GM18517 (cell line): Measurements from ENCODE around the gene MPPED2.

Experiments used
- ATAC-seq: cut with Tn5 transposase; IDR thresholded peaks from one replicate; pipeline ENCODE4 v1.9.1; 2021; ENCODE audit warnings: mild to moderate bottlenecking, moderate library complexity; ENCODE audit not compliant: unreplicated experiment

MPPED2 gene

DNA sequence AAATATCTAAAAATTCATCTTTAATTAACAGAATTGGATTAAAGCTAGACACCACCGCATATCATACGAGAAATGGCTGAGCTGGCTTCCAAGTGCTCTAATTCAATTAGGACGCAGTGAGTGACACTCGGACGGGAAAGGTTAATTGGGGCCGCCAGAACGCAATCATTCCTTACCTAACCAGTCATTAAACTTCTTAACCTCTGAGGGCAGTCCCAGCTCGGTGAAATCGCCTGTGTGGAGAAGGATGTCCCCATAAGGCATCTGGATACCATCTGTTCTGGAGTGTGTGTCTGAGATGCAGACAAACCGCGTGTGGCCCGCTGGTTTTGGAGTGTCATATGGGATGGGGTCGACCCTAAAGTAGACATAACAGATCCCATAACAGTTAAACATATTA lies 50.3 kb downstream of the MPPED2 start:
- no peak for ATAC-seq

DNA sequence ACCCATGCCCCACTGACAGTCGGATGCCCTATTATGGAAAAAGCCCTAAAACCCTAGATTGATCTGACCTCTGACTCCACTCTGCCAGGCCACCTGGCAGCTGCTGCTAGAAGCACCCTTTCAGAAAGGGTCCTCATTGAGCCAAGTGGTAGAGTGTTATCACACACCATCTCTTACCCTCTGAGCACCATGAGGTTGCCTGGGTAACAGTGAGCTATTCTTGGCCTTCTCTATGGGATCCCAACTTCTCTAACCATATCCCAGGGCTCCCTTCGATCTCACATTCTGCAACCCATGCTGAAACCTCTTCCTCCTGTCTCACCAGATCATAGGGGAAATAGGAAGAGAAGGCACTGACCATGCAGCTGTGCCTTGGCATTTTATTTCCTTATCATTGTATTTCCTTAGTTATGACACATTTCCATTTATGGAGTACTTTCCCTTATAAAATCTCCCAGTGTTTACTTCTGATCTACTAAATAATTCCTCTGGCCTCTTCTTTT lies 52.7 kb downstream of the MPPED2 start:
- ATAC-seq: no peak

DNA sequence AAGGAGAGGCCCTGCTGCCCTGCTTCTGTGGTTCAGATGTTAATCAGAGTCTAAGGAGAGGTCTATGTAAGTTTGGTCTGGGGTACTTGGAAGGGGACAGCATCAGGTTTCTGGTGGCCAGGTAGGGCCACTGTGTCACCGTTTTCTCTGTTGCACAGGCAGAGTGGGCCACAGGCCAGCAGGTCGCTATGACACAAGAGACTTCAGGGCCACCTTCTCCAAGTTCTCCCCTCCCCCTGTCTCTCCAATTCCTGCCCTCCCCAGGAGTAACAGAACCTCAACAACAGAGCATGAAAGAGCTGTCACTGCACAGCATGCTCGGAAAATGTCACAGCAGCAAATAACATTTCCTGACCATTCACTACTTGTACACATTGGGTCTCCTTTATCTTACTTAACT lies 58.6 kb downstream of the MPPED2 start:
- ATAC-seq: no peak

DNA sequence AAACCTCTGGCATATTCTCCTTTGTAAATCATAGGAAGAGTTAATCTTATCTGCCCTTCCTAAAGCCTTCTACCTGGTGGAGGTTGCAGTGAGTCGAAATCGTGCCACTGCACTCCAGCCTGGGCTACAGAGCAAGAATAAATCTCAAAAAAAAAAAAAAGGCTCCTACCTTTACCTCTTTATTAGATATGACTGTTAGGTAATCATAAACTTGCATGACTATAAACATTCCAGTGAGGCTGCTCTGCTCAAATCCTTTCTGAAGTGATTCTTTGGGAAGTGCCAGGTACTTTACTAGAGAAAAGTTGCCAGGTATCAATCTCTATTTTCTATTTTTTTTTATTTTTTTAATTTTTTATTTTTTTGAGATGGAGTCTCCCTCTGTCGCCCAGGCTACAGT lies 59.6 kb downstream of the MPPED2 start:
- no peak for ATAC-seq

DNA sequence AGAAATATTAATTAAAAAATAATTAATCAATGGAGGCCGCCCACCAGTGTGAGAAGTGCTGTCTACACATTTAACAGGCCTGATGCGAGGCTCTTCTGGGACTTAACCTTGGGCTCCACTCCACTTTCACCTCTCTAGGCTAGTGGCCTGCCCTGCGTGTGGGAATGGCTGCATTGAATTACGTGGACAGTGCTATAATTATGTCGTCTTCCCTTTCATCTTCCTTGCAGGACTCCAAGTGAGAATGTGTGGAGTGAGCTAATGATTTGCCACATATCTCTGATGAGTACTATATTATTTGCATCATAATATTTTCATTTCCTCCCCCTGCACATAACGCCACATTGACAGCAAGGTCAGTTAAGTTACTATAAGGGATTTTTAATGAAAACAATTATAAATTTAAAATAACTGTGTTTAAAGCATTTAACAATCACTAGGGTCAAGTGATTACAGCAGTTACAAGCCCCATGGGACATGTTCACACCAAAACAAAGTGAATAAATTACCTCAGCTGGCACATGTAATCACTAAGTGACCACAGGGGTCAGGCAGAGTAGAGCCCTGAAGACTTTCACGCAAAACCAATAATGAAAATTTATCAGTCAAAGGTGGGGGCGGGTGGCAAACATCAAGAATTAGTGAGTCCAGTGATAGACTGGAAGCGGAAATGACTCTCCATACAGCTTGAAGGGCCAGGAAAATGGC lies 63.5 kb downstream of the MPPED2 start:
- ATAC-seq: no peak

DNA sequence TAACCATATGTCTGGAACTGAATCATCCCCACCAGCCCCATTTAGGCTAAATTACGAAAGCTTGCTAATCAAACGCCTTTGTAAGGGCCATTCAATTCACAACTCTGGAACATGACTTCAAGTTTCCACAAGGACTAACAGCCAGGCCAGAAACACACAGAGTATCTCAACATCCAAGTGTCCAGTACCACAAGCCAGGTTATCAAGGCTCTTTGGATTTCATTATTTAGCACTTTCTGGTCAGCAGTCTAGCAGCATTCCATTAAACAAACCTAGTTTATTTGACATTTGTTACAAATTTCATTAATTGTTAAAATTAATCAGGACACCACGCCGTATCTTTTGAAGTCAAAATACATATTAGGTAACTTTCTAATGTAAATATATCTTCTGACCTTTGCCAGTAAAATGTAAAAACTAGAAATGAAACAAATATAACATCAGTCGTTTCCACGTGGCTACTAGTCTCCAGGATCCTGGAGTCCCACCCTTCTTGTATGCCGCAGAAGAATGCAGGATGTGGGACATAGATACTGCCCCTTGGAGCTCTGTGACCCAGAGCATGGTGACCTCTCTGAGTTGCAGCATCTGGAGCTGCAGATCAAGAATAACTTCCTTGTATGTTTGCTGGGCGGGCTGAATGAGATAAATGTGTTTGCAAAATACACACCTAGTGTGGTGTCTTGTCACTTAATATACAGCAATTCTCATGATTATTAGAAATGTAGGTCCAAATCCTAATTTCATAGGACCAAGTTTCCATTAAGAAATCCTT lies 64.7 kb downstream of the MPPED2 start:
- no peak for ATAC-seq

DNA sequence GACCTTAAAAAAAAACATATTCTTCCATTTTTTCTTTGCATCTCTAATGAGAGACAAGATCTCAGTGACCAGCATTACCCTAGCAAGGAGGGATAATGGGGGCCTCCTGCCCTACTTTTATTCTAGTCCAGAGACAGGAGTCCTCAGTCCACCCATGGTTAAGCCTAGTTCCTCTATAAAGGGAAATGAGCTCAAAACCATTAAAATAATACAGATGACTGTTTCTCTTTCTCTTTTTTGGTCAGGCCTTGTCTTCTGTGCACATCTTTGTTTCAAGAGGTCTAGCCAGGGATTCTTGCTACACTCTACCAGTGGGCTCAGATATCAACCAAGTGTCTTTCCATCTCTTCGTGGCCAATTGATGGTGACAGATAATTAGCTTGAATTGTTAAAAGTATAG lies 73.1 kb downstream of the MPPED2 start:
- no peak for ATAC-seq

DNA sequence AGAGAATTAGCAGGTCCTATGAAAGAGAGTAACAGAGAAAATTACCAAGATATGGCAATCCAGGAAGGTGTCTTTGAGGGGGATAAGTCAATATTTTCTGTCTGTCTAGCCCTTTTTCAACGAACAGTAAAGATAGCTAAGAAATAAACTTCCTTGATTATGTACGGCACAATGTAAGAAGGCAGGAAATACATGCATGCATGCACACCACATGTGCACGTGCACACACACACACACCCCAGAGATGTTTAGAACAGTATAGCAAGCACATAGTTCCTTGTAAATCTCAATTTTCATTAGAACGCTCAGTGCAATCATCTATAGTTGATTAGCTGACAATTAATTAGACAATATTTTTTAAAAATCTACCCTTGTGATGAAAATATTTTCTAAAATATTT lies 74.7 kb downstream of the MPPED2 start:
- ATAC-seq: no peak

DNA sequence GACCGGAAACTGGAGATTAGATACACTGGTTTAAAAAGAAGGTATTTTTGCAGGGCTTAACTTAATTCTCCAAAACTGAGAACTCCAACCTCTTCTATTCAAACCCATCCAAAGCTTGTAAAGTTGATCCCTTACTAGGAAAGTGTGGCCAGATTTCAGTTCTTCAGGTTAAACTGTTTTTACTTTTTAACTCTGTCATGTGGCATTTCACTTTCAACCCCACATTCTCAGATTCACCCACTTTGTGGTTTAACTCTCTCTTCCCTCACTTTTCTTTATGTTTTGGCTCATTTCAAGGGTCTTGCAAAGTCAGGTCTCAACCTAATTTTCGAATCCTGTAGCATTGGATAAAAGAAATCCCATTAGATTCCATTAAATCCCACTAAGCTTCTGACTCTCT lies 75.4 kb downstream of the MPPED2 start:
- ATAC-seq: no peak

DNA sequence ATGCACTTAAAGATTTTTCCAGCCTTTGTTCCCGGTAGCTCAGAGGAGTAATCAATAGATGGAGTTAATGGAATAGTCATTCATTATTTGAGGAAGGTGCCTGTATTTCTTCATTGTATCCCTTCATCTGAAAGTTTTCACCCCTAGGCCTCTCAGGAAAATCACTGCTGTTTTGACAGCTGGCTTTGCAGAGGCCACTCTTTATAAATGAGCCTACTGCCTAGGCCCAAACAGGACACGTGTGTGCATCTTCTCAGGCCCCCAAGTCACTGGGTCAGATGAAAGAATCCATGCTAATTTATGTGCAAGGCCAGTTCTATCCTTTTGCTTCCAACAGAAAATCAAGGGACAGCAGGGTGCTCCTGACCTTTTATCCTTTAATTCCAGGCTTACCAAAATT lies 76.8 kb downstream of the MPPED2 start:
- ATAC-seq: no peak

DNA sequence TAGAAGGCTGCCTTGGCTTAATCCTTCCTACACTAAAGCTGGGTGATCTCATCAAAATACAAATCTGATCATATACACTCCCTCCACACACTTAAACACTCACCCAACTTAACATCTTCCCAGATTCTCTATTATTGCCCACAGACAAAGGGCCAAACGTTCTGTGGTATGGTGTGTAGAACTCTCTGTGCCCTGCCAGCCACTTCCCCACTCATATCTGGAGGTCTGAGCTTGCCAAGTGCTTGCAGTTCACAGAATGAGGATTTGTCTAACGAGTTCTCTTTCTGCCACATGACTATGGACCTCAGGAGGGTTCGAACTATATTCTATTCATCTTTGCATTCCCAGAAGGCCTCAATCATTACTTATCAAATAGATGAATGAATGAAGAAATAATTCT lies 77.6 kb downstream of the MPPED2 start:
- no peak for ATAC-seq

DNA sequence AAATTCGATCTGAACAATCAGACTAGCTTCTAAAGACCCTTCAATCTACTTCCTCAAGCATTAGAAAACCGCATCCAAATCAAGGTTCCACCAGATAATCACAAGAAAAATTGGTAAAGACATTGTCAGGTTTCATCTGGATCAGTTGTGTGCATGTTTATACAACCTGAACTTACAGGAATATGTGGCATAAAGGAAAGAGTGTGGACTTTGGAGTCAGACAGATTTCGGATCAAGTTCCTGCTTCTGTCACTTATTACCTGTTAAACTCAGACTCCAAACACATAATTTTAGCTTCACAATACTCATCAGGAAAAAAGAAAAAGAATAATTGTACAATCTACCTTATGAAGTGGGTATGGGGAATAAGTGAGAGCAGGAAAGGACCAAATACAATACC lies 80.5 kb downstream of the MPPED2 start:
- ATAC-seq: no peak

DNA sequence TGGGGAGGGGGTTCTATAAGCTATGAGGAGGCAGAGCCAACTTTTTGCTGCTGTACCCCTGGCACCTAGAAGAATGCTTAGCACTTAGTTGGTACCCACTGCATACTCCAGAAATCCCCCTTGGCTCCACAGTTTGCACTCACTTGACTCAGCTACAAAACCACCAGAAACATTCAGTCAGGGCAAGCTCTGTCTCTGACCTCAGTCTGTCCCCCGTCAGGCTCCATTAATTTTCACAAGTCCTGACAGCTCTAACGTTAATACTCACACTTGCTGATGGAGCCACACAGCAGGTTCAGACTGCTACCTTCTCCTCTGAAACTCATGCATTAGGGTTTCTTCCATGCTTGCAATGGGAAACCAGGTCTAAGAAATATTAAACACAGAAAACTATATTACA lies 81.7 kb downstream of the MPPED2 start:
- ATAC-seq: no peak

DNA sequence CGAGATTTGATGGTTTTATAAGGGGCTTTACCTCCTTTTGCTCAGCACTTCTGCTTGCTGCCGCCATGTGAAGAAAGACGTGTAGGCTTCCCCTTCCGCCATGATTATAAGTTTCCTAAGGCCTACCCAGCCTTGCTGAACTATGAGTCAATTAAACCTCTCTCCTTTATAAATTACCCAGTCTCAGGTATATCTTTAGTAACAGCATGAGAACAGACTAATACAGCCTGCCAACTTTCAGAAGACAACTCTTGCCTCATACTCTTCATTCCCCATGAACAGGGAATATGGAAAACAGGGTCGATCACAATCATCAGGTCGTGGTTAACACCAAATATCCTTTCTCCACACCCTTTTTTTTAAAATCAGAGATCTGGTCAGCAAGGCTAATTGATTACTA lies 83.0 kb downstream of the MPPED2 start:
- ATAC-seq: no peak

DNA sequence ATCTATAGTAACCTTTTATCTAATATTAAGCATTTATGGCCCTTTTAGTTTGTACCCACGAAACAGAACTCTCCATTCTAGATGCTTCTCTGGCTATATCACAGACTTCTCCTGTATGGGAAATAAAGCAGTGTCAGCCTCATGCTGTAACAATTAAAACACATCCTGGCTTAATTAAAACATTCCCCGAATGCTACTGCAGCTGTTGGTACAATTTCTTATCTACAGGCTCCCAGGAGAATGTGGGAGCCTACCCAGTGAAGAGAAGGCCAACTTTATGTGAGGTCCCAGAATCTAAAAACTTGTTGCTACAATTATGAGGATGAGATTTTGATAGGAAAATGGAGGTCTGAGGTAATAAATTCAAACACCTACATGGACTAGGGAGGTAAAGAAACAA lies 83.8 kb downstream of the MPPED2 start:
- ATAC-seq: no peak

DNA sequence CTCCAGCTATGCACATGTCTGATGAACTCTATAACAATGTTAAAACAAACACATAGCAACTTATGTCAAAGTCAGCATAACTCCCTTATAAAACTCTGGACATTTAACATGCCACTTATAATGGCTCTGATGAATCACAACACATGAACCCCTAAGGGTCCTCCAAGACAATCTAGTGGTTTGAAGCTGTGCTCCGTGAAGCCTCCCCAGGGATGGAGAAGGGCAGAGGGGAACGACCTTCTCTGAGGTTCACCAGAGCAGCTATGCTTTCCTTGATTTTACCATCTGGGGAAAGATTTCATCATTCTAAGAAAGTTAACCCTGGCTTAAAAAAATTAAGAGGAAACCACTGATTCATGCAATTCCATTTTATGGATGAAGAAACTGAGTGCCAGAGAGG lies 84.4 kb downstream of the MPPED2 start:
- ATAC-seq: no peak

DNA sequence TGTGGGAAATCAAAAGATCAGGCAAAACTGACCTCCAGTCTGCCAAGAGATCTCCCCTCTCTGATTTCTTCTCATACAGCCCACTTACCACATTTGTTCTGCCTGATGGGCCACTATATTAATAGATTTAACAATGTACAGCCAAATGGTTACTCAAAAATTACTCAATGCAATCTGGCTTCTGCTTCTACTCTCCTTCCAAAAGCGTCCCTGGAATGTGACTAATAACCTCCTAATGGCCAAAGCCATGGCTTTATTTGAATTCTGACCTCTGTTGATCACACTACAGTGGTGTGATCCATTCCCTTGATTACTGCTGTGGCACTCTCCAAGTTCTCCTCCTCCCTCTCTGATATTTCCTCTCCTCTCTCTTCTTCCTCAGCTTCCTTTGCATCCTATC lies 86.2 kb downstream of the MPPED2 start:
- ATAC-seq: no peak

DNA sequence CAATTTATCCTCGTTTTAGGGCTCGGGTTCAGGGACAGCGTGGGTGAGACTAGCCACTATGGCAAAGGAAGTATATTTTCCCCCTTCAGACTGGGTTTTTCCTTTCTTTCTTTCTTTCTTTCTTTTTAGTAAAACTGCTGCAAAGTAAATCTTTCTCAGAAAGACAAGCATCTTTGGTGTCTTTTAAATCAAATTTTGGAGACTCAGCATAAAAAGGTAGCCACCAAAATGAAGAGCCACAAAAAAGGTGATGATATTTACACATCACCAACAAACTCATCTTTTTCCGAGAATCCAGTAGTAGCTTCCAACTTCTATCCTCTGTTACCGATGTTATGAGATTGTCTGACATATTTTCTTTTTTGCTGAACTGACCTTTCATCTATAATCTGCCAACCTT lies 88.6 kb downstream of the MPPED2 start:
- ATAC-seq: no peak

DNA sequence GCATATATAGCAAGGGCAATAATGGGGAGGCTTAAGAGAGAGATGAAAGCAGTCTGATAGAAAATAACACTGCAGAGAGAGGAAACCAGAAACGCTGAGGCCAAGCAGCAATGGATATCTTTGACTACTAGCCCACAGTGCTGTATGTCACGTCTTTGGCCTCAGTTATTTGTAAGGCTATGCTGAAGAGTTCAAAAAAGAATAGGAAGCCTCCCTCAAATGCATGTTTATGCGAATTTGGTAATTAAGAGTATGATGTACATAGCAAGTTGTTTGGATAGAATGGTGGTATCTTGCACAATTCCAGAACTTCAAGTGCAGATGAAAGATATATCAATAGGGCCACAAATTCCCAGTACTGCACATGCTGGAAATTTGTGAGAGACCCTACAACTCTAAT lies 89.2 kb downstream of the MPPED2 start:
- no peak for ATAC-seq

DNA sequence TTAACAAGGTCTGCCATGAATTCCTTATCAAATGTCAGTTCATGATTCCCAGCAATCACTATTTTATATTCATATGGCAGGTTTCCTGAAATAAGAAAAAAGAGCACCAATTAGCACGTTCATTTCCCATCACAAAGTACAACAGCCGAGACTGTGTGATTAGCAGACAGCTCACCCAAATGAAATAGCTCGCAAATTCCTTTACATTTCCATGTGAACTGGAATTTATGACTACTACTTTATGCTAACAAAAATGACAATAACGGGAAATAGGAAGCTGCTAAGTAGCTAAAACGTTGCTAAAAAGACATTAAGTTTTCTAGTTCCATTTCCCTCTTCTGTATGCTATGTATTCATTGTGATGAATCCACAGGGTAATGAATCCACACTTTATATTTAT lies 90.7 kb downstream of the MPPED2 start:
- ATAC-seq: no peak

DNA sequence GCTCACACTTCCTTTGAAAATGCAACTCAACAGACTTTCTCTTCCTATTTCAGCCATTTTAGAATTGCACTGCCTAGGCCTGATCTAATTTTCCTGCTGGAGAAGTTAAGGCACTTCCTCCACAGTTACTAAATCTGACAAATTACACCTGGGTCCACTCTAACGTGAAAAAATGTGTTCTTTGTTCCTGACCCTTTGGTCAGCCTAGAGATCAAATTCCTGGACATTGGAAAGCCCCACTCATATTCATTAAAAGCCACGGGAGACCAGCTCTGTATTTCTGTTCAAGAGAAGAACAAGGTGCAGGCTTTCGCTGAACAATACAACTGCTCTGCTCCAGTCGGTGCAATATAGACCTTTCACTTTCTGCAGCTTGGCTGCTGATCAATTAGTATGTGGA lies 96.6 kb downstream of the MPPED2 start:
- no peak for ATAC-seq

DNA sequence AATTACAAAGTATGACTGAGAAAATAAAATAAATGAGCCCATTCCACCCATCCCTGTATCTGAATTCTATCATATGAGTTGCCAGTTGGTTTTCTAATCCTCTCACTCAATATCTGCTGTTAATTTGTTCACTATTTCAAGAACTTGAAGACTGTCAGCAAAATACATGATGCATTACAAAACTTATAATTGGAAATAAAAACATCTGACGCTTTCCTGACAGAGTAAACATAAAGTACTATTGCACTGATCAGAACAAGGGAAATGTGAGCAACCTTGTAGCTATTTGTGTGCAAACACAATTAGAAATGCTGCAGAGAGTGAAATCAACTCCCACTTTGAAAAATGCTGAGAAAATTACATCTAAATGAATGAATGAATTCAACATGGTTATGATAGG lies 97.1 kb downstream of the MPPED2 start:
- ATAC-seq: no peak
